Measurements from ENCODE around the gene PRDX6.

DNA sequence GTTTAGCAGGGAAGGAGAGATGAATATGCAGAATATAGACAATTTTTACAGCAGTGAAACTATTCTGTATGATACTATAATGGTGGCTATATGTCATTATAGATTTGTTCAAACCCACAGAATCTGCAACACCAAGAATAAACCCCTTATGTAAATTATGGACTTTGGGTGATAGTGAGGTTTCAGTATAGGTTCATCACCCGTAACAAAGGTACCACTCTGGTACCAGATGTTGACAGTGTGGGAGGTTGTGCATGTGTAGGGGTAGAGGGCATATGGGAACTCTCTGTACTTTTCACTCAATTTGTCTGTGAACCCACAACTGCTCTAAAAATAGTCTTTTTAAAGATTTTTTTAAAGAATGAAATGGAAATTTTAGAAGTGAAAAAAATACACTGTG is 29.9 kb upstream of the PRDX6 start:
- TF ChIP-seq POLR2A (IDR thresholded peaks at IDR 0.05), result no peak
- TF ChIP-seq, protein P1, sequence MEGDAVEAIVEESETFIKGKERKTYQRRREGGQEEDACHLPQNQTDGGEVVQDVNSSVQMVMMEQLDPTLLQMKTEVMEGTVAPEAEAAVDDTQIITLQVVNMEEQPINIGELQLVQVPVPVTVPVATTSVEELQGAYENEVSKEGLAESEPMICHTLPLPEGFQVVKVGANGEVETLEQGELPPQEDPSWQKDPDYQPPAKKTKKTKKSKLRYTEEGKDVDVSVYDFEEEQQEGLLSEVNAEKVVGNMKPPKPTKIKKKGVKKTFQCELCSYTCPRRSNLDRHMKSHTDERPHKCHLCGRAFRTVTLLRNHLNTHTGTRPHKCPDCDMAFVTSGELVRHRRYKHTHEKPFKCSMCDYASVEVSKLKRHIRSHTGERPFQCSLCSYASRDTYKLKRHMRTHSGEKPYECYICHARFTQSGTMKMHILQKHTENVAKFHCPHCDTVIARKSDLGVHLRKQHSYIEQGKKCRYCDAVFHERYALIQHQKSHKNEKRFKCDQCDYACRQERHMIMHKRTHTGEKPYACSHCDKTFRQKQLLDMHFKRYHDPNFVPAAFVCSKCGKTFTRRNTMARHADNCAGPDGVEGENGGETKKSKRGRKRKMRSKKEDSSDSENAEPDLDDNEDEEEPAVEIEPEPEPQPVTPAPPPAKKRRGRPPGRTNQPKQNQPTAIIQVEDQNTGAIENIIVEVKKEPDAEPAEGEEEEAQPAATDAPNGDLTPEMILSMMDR (IDR thresholded peaks at IDR 0.05), result no peak
